Measurements from ENCODE around the gene IDE.
"Not testable (repeated sequence)": the region's sequence is repeated elsewhere in the genome, so short reads cannot be mapped to it uniquely, and the experiment has no call there.

The IDE gene

DNA sequence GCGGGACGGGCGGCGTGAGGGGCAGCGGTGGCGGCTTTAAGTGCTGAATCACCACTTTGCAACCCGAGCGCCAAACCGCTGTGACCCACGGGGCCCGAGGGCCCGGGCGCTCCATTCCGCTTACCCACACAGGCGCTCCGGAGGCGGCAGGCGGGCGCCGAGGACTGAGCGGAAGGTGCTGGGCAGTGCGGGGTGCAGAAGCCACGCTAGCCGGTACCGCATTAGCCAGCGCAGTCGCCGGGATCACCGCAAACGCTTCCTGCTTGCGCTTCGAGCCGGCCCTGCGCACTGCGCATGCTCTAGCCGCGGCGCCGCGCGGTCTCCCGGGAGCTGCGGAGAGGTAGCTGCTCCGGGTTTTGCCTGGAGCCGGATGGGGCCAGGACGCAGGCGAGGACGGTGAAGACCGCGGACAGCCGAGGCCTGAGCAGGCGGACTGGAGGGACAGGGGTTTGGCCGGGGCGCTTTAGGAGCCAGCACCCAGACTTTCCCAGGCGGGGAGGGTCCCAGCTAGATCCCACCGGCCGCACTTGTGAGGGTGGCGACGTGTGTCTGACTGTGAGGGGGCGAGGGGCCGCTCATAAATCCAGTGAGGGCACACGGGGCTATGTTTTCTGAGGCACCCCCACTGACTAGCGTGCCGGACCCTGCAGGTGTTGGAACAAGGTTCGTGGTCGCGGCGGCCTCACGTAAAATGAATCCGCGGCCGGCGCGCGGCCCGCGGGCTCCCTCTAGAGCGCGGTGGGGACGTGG lies at the start of gene IDE:
IDE (minus strand) TSS at position 296 of the 750 bp plus-strand sequence; CDS start at position 222, 74 bp downstream.
- DNase-seq (ENCODE audit: low spot score): peak; percentile 84

DNA sequence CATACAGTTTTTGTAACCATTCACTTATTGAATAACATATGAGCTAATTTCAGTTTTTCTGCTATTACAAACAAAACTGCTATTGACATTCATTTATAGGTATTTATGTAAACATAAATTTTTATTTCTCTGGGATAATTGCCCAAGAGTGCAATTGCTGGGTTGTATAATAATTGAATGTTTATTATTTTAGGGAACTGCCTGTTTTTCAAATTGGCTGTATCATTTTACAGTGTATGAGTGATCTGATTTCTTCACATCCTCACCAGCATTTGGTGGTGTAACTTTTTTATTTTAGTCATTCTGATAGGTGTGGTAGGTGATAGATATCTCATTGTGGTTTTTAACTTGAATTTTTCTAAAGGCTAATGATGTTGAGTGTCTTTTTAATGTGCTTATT lies 45.5 kb upstream of the IDE start:
- no peak for DNase-seq (ENCODE audit: low spot score)

DNA sequence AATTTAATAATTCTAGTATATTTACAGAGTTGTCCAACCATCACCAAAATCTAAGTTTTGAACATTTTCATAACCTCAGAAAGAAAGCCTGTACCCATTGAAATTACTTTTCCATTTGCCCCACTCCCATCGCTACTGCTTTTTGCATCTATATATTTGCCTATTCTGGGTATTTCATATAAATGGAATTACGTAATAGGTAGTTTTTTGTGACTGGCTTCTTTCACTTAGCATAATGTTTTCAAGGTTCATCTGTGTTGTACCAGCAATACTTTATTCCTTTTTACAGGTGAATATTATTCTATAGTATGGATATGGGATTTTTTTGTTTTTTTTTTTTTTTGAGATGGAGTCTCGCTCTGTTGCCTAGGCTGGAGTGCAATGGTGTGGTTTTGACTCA lies 41.6 kb upstream of the IDE start:
- no peak for DNase-seq (ENCODE audit: low spot score)

DNA sequence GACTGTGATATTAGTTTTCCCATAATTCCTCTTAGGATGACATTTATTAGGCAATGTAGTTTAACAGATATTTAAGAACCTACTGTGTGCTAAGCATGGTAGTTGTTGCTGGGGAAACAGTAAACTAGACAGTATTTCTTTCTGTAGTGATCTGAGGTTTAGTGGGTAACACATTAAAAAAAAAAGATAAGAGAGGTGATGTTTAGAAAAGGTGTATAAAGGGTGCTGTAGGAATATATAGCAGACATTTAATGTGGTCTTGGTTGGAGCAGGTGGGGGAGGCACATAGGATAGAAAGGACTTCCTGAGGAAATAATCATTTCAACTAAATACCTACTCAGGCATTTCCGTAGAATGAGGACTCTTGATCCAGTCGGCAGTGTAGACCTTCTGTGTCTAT lies 30.9 kb upstream of the IDE start:
- no peak for DNase-seq (ENCODE audit: low spot score)

DNA sequence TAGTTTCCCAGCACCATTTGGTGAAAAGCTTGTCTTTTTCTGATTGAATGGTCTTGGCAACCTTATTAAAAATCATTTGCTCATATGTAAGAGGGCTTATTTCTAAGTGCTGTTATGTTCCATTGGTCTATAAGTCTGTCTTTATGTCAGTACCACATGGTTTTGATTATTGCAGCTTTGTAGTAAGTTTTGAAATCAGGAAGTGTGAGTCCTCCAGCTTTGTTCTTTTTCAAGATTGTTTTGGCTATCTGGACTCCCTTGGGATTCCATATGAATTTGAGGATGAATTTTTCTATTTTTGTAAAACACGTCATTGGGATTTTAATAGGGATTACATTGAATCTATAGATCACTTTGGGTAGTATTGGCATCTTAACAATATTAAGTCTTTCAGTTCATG lies 24.4 kb upstream of the IDE start:
- DNase-seq (ENCODE audit: low spot score): no peak

DNA sequence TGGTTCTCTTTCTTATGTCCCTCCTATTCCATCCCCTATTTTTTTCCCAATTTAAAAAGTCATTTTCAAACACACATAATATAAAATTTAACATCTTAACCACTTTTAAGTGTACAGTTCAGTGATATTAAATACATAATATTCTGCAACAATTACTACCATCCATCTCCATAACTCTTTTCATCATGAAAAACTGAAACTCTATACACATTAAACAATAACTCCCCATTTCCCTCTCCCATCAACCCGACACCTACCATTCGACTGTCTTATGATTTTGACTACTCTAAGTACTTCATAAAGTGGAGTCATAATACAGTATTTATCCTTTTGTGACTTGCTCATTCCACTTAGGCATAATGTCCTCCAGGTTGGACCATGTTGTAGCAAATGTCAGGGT lies 21.6 kb upstream of the IDE start:
- no peak for DNase-seq (ENCODE audit: low spot score)

DNA sequence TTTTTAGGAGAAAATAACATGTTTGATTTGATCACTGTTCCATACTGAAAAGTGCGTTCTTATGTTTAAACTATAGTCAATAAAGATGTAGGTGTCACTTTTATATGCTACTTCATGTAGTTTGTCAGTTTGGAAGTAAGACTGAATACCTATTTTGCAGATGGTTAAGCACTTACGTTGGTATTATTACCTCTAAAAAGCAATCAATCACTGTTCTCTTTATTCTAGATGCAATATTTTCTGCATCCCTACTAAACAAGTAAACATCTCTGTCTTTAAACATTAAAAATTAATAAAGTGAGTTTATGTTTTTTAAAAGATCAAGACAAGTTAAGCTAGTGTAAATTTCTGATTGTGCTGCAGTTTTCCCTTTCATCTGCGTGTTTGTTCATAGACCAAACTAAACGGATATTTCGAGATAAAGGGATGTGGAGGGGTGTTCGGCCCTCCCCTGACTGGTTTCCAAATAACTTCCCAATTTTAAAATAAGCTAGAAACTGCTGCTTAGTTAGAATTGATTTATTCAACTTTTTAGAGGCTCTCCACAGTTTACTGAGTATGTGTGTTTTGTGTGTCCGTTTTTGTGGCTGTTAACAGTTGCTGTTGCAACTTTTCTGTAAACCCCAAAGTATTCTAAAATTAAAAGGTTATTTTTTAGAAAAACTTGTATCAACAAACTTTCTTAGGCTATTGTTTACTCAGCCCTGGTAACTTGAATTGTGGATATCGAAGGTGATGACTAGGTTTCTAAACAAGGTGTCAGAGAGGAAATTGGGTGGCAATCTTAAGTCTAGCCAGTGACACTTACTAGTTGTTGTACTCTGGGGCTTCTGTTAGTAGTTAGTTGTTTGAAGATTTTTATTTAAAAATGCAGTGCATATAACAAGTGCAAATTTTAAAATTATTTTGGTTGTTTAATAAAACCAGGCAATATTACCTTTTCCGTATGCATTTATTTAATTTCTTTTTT lies 20.0 kb upstream of the IDE start:
- no peak for DNase-seq (ENCODE audit: low spot score)

DNA sequence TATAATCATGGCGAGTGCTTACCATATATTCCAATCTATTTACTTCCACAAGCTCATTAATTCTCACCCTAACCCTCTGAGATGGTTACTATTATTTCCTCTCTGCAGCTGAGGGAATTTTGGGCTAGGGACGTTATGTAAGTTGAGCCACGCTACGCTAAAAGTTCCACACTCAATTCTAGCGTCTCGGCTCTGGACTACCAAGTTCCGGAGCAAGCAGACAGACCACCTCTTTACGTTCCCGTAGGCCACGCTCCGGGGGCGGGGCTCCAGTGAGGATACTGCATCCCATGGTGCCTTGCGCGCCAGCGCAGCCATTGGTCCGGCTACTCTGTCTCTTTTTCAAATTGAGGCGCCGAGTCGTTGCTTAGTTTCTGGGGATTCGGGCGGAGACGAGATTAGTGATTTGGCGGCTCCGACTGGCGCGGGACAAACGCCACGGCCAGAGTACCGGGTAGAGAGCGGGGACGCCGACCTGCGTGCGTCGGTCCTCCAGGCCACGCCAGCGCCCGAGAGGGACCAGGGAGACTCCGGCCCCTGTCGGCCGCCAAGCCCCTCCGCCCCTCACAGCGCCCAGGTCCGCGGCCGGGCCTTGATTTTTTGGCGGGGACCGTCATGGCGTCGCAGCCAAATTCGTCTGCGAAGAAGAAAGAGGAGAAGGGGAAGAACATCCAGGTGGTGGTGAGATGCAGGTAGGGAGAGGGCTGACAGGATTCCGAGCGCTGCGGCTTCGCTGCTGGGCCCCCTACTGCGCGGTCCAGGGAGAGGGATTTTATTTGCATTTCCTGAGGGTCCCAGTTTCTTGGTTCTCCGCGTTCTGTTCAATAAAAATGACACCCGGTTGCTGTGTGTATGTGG lies 19.1 kb upstream of the IDE start, which contains the start of gene KIF11:
KIF11 (plus strand) TSS at position 370 of the 858 bp plus-strand sequence; CDS start at position 616, 246 bp downstream.
- DNase-seq (ENCODE audit: low spot score): peak; percentile 98

DNA sequence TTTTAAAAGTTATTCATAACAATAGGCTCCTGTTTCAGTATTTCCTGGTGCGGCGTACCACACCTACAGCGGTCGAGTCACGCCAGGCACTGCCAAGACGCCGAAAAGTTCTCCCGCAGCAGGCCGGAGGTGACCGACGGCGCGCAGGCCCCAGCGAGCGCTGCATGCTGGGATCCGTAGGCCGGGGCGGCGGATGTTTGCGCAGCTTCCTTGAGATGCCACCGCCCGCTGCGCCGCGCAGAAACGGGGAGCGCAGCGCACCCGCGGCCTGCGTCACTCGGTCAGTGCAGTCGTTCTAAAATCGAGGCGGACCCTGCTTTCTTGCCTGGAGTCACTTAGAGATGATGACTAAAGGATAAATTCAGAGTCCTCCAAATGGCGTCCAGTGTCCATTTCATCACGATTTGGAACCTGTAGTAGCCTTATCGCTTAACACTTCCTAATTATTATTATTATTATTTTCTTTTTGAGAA lies 17.7 kb upstream of the IDE start:
- peak; percentile 89 for DNase-seq (ENCODE audit: low spot score)

DNA sequence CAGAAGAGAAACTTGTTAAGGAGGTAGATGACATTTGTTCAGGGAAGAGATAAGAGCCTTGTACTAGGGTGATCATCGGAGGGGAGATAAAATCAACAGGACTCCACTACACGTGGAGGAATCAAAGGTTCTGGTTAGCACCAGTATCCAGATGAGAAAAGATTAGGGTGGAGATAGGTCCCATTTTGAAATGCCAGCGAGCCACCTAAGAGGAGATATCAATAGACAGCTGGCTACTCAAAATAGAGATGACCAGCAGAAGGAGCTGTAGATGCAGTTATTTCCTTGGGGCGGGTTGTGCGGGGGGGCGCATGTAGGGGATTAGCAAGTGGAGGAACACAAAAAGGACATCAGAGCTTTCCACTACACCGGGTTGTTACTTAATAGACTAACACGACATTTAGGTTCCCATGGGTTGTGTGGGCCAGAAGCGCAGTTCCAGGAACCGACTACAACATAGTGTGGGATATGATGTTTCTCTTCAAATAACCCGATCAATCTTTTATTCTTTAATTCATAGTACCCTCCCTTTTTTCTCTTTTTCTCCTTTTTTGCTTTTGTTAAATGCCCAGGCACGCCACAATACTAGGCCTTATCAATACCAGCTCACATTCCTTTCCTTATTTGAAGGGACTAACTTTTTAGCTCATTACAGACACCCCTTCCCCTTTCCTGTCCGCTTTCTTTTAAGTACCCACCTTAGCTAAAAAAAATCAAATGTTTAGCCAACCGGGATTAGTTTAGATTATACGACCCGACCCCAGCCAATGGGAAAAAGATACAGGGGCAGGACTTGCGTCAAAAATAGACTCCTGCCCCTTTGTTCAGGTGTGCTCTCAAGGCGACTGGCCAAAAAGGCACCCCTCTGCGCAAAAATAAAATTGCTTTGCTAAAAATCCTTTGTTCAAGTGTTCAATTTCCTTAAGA lies 17.0 kb upstream of the IDE start:
- peak; percentile 56 for DNase-seq (ENCODE audit: low spot score)

DNA sequence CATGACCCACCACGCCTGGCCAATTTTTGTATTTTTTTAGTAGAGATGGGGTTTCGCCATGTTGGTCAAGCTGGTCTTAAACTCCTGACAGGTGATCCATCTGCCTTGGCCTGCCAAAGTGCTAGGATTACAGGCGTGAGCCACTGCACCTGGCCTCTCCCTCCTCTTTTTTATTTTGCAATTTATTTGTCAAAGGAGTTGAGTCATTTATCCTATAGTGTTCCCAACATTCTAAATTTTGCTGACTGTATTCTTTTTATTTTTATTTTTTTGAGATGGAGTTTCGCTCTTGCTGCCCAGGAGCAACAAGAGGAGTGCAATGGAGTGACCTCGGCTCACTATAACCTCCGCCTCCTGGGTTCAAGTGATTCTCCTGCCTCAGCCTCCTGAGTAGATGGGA lies 8.5 kb upstream of the IDE start:
- DNase-seq (ENCODE audit: low spot score): not testable (repeated sequence)

DNA sequence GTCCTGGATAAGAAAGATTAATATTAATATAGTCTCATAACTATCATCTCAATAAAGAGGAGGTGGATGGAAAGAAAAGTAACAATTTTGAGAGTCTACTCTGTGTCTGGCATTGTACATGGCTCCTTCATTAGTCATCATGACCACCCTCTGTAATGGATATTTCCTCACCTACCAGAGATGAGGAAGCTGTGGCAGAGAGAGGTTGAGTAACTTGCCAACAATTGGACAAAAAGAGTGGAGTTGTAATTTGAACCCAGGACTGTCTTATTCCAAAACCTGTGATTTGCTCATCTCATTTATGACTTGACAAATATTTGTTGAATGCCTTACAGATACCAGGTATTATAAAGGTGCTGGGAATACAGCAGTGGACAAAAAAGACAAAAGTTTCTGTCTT lies 2.1 kb upstream of the IDE start:
- DNase-seq (ENCODE audit: low spot score): no peak

DNA sequence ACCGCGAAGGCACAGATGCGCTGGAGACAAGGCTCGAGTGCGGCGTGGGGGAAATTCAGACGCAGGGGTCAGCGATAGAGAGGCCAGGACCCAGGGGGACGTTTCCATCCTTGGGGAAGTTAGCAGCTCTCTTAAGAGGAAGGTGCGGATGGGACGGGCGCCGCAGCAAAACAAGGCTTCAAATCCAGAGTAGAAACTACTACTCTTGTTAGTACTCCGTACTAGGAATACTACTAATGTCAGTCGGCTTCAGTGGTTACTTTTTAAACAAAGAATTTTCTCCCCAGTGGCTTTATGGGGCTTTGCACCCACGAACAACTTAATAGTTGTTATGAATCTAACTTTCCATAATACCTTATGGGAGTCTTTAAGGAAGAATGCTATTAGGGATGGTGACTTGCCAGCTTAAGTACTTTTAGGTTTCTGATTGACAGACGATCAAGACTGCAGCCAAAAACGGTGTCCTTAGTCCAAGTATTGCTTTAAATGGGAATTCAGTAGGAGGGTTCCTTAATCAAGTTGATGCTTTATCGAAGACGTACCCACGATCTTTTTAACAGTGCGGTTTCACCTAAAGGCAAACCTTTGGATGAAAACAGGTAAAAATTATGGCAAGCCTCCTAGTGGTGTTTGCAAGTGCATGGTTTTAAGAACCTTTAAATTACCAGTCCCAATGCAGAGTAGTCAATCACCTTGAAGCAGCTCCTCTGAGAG lies 812 bp upstream of the IDE start:
- peak; percentile 46 for DNase-seq (ENCODE audit: low spot score)

DNA sequence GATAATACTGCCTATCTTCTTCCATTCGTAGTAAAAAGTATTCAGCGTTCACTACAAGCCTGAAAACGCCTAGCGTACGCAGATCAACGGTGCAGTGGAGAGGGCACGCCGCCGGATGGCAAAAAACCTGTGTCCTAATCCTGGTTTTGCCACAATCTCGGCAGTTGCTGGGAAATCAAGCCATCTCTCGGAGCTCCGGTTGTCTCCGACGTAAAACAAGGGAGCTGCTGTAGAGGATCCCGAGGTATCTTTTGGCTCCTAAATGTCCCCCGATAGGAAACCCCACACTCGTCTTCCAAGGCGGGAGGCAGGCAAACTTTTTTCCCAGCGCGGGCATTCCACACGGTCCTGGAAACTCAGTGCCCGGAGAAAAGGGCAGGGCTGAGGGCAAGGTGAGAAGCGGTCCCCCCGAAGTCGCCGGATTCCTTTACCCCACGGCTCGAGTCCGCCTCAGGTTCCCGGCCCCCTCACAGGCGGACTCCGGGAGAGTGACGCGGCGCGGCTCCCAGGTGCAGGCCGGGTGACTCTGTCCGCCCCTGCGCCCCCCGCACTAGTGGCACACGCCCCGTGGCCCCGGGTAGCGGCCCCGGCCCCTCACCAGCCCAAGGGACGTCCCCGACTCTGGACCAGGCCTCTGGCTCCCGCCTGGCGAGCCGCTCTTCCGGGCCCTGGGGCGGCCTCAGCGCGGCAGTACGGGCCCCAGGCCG lies 649 bp downstream of the IDE start:
- peak; percentile 45 for DNase-seq (ENCODE audit: low spot score)

DNA sequence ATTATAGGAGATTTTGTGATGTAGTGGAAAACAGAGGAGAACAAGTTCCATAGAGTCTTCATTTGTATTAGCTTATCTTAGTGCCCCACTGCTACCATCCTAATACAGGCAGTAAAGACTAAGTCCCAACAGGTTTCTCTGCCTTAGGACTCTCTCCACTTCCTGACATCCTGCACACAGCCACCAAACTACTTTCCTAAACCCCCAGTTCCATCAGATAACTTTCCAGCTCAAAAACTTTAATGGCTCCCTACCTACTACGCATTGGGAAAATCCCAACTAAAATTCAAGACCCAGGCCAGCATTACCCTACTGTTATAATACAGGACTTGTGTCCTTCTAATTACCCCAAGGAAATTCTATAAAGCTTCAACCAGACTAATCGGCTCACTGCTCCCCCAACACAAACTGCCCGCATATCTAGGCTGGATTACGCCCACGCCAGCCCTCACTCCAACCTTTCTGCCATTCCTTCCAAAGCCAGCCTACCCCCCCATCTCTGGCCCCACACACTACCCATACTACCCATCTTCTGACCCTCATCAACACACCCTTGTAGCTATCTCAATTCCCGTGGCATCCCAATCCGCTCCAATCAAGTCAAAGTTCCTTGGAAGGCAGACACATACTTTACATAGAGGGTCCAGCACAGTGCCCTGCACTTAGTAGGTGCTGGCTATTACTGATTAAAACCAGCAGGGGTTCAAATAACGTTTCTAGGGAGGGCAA lies 1.4 kb downstream of the IDE start:
- DNase-seq (ENCODE audit: low spot score): no peak

DNA sequence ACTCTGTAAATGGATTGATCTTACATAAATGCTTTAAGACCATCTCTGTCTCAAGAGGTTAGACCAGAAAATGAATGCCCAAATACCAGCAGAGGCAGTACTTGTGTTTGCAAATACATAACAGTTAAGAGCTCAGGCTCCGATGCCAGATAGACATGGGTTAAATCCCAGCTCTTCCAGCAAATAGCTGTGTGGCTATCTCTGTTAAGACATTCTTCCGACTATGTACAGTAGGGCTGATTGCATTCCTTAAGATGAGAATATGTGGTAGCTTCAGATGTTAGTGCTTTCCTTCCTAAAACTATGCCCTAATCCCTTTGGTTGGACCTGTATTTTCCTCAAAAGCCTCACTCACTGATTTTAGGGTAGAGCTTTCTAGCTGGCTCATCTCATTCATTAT lies 2.2 kb downstream of the IDE start:
- DNase-seq (ENCODE audit: low spot score): no peak

DNA sequence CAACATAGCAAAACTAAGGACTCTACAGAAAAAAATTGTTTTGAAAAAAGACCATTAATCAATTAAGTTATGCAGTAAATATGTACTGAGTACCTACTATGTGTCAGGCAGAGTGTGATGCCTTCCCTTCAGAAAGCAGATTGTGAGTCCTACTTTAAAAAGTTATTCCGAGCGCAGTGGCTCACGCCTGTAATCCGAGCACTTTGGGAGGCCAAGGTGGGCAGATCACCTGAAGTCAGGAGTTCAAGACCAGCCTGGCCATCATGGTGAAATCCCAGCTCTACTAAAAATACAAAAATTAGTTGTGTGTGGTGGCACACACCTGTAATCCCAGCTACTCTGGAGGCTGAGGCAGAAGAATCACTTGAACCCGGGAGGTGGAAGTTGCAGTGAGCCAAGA lies 4.2 kb downstream of the IDE start:
- not testable (repeated sequence) for DNase-seq (ENCODE audit: low spot score)

DNA sequence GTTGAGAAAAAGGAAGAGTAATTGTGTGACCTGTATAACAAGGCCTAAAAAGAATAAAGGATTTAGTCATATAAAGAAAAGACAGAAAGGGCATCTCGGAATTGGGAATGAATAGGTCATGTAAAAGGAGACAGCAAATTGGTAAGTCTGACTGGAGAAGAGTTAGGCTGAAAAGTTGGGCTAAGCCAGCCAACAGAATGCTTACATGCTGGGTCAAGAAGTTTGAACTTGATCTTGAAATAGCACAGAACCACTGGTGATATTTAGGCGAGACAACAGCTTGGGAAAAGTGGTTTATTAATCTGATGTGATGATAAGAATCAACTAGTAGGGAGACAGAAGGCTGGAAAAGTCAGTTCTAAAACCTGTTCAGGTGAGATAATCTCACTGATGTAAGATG lies 4.8 kb downstream of the IDE start:
- no peak for DNase-seq (ENCODE audit: low spot score)

Data from hematopoietic multipotent progenitor cell treated with erythropoietin and hydrocortisone succinate and interleukin-3 and kit ligand, for 15 days (in vitro differentiated cells).